HepG2 (cell line): ENCODE results near the gene TSPAN12. TPM values are rescaled to one million over a fixed set of nuclear protein-coding genes. Genes with fewer than 3 reads are reported as not detected.

Experiments used
- ATAC-seq: fragments of 200-7000 bp; cut with Tn5 transposase; 3 replicates; pipeline ENCODE4 v1.9.1; 2020; ENCODE audit warnings: mild to moderate bottlenecking, moderate library complexity
- BruUV-seq: library from RNA; stranded (reverse); fragments of 400-500 nt; replicated peaks from 2 replicates; lab custom pipeline; 2021; lab: Mats Ljungman, UMichigan
- CTCF ChIA-PET: fragments of 300-600 bp; formaldehyde crosslinking; extraction: SDS; loops from one replicate; lab custom pipeline; 2021; ENCODE audit warnings: low total read pairs, inconsistent platforms, low intra/inter-chr PET ratio; lab: Yijun Ruan, JAX
- POLR2A ChIA-PET: fragments of 350-600 bp; sonication (Branson Sonifier 250); formaldehyde crosslinking; loops from one replicate; lab custom pipeline; 2020; ENCODE audit warnings: antibody characterized with exemption, inconsistent platforms; lab: Yijun Ruan, JAX
- DNase-seq: peaks from one replicate; pipeline ENCODE4 v3.0.0-alpha.2; 2015; ENCODE audit warnings: low spot score
- FAIRE-seq: peaks from 3 replicates; lab custom pipeline; 2011; peaks lifted over from hg19 to GRCh38; lab: Jason Lieb, UNC
- H2AFZ ChIP-seq: one replicate; pipeline ENCODE4 v1.6.1; 2011; ENCODE audit warnings: low read length, inconsistent platforms
- H3K27ac ChIP-seq: fragments of 300-600 bp; 3 replicates; pipeline ENCODE4 v1.8.0; 2011; ENCODE audit warnings: mixed run types, mild to moderate bottlenecking, mixed read lengths, low read length, inconsistent platforms; ENCODE audit not compliant: insufficient read depth; ENCODE audit errors: extremely low read length
- H3K27me3 ChIP-seq, 2 experiments: fragments of 200-600 bp in 1 of 2; 2 replicates in 1 of 2; 3 replicates in 1 of 2; pipeline versions ENCODE4 v1.6.0 to v1.8.0; 2011; ENCODE audit warnings: low read length in 2 of 2, mild to moderate bottlenecking in 2 of 2, moderate library complexity in 2 of 2, inconsistent platforms in 1 of 2; ENCODE audit not compliant: insufficient read depth in 2 of 2, control insufficient read depth in 1 of 2
- H3K36me3 ChIP-seq, 2 experiments: fragments of 200-600 bp in 1 of 2; replicated peaks in 1 of 2; 2 replicates in 1 of 2; 3 replicates in 1 of 2; pipeline versions ENCODE4 v1.5.1 to v1.8.0; 2011; ENCODE audit warnings: low read length in 2 of 2, inconsistent platforms in 1 of 2; ENCODE audit not compliant: insufficient read depth in 2 of 2, control insufficient read depth in 1 of 2
- H3K4me1 ChIP-seq: 2 replicates; pipeline ENCODE4 v1.5.1; 2012; ENCODE audit warnings: low read length, inconsistent platforms; ENCODE audit not compliant: insufficient read depth
- H3K4me2 ChIP-seq: 2 replicates; pipeline ENCODE4 v1.6.0; 2011; ENCODE audit warnings: low read depth, low read length, inconsistent platforms
- H3K4me3 ChIP-seq, 3 experiments: fragments of 200-600 bp in 1 of 3; sonication (generic), shearing (Covaris generic) in 1 of 3; replicated peaks in 1 of 3; 2 replicates each; pipeline ENCODE4 v1.5.1; 2011 to 2016; ENCODE audit warnings: low read length in 3 of 3, inconsistent platforms in 2 of 3, low read depth in 2 of 3, mild to moderate bottlenecking in 2 of 3, control low read depth in 1 of 3, mixed read lengths in 1 of 3; ENCODE audit not compliant: insufficient read depth in 1 of 3
- H3K79me2 ChIP-seq: one replicate; pipeline ENCODE4 v1.6.1; 2011; ENCODE audit warnings: low read length, inconsistent platforms; ENCODE audit not compliant: insufficient read depth
- H3K9ac ChIP-seq: 2 replicates; pipeline ENCODE4 v1.6.0; 2011; ENCODE audit warnings: mild to moderate bottlenecking, low read depth, low read length, inconsistent platforms; ENCODE audit not compliant: insufficient read depth
- H3K9me3 ChIP-seq: 2 replicates; pipeline ENCODE4 v1.5.1; 2012; ENCODE audit warnings: mild to moderate bottlenecking, low read length
- H4K20me1 ChIP-seq: 2 replicates; pipeline ENCODE4 v1.6.0; 2011; ENCODE audit warnings: inconsistent platforms, mild to moderate bottlenecking, low read length, moderate library complexity; ENCODE audit not compliant: insufficient read depth
- CERS6 ChIP-seq: sonication (generic); formaldehyde crosslinking; IDR thresholded peaks from 2 replicates; pipeline ENCODE4 v1.5.0; 2020; ENCODE audit warnings: missing genetic modification reagents
- CHCHD3 ChIP-seq: sonication (generic); formaldehyde crosslinking; IDR thresholded peaks from 2 replicates; pipeline ENCODE4 v1.8.0; 2022; ENCODE audit warnings: mild to moderate bottlenecking, missing genetic modification reagents, moderate library complexity
- FOXA3 ChIP-seq: IDR thresholded peaks from 2 replicates; pipeline ENCODE4 v1.6.1; 2016; ENCODE audit warnings: missing genetic modification reagents, missing compliant biosample characterization
- IRF1 ChIP-seq: sonication (generic); formaldehyde crosslinking; IDR thresholded peaks from 2 replicates; pipeline ENCODE4 v1.4.0; 2020; ENCODE audit warnings: low read depth, mild to moderate bottlenecking, missing genetic modification reagents
- NR2F1 ChIP-seq, 2 experiments: fragments of 450-650 bp in 1 of 2; formaldehyde crosslinking in 1 of 2; IDR thresholded peaks; 2 replicates each; pipeline versions ENCODE4 v1.5.0 to v1.6.1; 2016 to 2020; ENCODE audit warnings: mild to moderate bottlenecking in 1 of 2, missing compliant biosample characterization in 1 of 2, missing genetic modification reagents in 1 of 2, moderate library complexity in 1 of 2
- STAT5B ChIP-seq: sonication (generic); formaldehyde crosslinking; IDR thresholded peaks from 2 replicates; pipeline ENCODE4 v1.4.0; 2020; ENCODE audit warnings: missing genetic modification reagents
- TRAFD1 ChIP-seq: sonication (generic); formaldehyde crosslinking; IDR thresholded peaks from 2 replicates; pipeline ENCODE4 v1.5.1; 2020; ENCODE audit warnings: missing genetic modification reagents, mild to moderate bottlenecking, borderline replicate concordance
- ZNF253 ChIP-seq: sonication (generic); formaldehyde crosslinking; IDR thresholded peaks from 2 replicates; pipeline ENCODE4 v1.8.0; 2022; ENCODE audit warnings: mild to moderate bottlenecking, missing genetic modification reagents, borderline replicate concordance
- ZNF256 ChIP-seq: sonication (generic); formaldehyde crosslinking; conservative IDR thresholded peaks from 2 replicates; pipeline ENCODE4 v1.4.0; 2020; ENCODE audit warnings: missing genetic modification reagents
- ZNF691 ChIP-seq: sonication (generic); formaldehyde crosslinking; IDR thresholded peaks from 2 replicates; pipeline ENCODE4 v1.4.0; 2020; ENCODE audit warnings: missing genetic modification reagents, low read depth, mild to moderate bottlenecking, borderline replicate concordance
- ZNF740 ChIP-seq: sonication (generic); formaldehyde crosslinking; IDR thresholded peaks from 2 replicates; pipeline ENCODE4 v1.4.0; 2020; ENCODE audit warnings: missing genetic modification reagents
- ZNF772 ChIP-seq: sonication (generic); formaldehyde crosslinking; IDR thresholded peaks from 2 replicates; pipeline ENCODE4 v1.5.0; 2020; ENCODE audit warnings: mild to moderate bottlenecking, missing genetic modification reagents
- WGBS: methylation state at CpG from one replicate; pipeline ENCODE4 v1.1.6; 2017; ENCODE audit warnings: low lambda C conversion rate; 5-methylcytosine and 5-hydroxymethylcytosine counted together
- in situ Hi-C: cut with HindIII; loops from 2 replicates; pipeline ENCODE4 v1.10.0; 2017; ENCODE audit warnings: low pct_unique_long_range_greater_than_20kb; ENCODE audit not compliant: extremely low pct_ligation_motif_present
- intact Hi-C: fragments of 100-400 bp; cut with micrococcal nuclease; formaldehyde crosslinking; loops from one replicate; pipeline ENCODE4 v1.10.0; 2022; ENCODE audit not compliant: unreplicated experiment
- polyA plus RNA-seq, 8 experiments: library from polyadenylated mRNA; depleted of rRNA in 3 of 8; stranded (reverse) in 7 of 8; unstranded in 1 of 8; fragments of >200 nt; fragmentation: Illumina TruSeq in 4 of 8; extraction: Trizol in 4 of 8; gene quantifications; 2 replicates each; pipeline versions ENCODE4 v1.2.1 to v1.2.3, GENCODE V29; 2011 to 2016; ENCODE audit warnings: low read depth in 4 of 8, missing spikeins in 1 of 8, mixed read lengths in 1 of 8; ENCODE audit not compliant: insufficient read depth in 1 of 8
- total RNA-seq, 5 experiments: library from RNA; depleted of rRNA; stranded (reverse); fragments of >200 nt; fragmentation: Illumina TruSeq; extraction: Trizol; gene quantifications; 2 replicates each; pipeline ENCODE4 v1.2.3, GENCODE V29; 2016; ENCODE audit warnings: low read depth in 1 of 5

TSPAN12 gene
- total and polyA plus RNA-seq, 2 of the 13 experiments (the other 11 are each of a cell fraction or from before 2014, with no cell fraction given): 0.48 to 0.95 TPM

GRCh38 chr7:120837599-120837998 is 20.3 kb downstream of the TSPAN12 start:
- H3K27me3 ChIP-seq: no peaks in the 10 kb centered on the region
- no peaks in the 10 kb centered on the region for H4K20me1 ChIP-seq
- H3K4me3 ChIP-seq: no peak overlapping the region
- FAIRE-seq (no peak), ATAC-seq (no peak), DNase-seq (no peak)
- H3K4me2 ChIP-seq: no peak overlapping the region
- CTCF ChIA-PET: no interaction called here
- POLR2A ChIA-PET: no interaction called here
- H3K9ac ChIP-seq: no peak overlapping the region
- H3K79me2 ChIP-seq: no peaks in the 10 kb centered on the region
- H2AFZ ChIP-seq: no peak overlapping the region
- intact Hi-C loops (no loop called here), in situ Hi-C loops (no loop called here)
- TF ChIP-seq ZNF691 (CRISPR knock-in tag): no peak
- no peak for TF ChIP-seq ZNF772
- no peak for TF ChIP-seq IRF1 (CRISPR knock-in tag)
- WGBS: 36% methylated on average over 4 of the region's 4 CpGs
- no TSS peak for BruUV-seq
- H3K9me3 ChIP-seq: no peaks in the 10 kb centered on the region
- H3K27ac ChIP-seq: no peak overlapping the region
- no peaks in the 10 kb centered on the region for H3K36me3 ChIP-seq
- peaks cover 8% of the 10 kb centered on the region; the same call in 1 of the 2 replicates for H3K4me1 ChIP-seq

GRCh38 chr7:120836556-120837115 is 21.3 kb downstream of the TSPAN12 start:
- Histone ChIP-seq H3K4me1 (no peaks in the 10 kb centered on the region), H3K79me2 (no peaks in the 10 kb centered on the region), H3K9ac (no peak overlapping the region), H3K4me3 (no peak overlapping the region), H2AFZ (no peak overlapping the region), H3K27ac (no peak overlapping the region), H4K20me1 (no peaks in the 10 kb centered on the region), H3K4me2 (no peak overlapping the region), H3K27me3 (no peaks in the 10 kb centered on the region), H3K36me3 (no peaks in the 10 kb centered on the region), H3K9me3 (no peaks in the 10 kb centered on the region)
- ChIA-PET POLR2A (no interaction called here), CTCF (no interaction called here)
- in situ Hi-C loops: no loop called here
- intact Hi-C loops: no loop called here
- FAIRE-seq: no peak
- DNase-seq: no peak
- BruUV-seq: no TSS peak
- 43% methylated on average over 1 of the region's 1 CpG for WGBS
- ATAC-seq: no peak
- TF ChIP-seq ZNF256 (CRISPR knock-in tag) (no peak), STAT5B (CRISPR knock-in tag) (no peak), TRAFD1 (CRISPR knock-in tag) (no peak), NR2F1 (CRISPR knock-in tag; IDR thresholded peaks at IDR 0.05) (no peak), CHCHD3 (CRISPR knock-in tag) (no peak), ZNF740 (CRISPR knock-in tag) (no peak), ZNF253 (CRISPR knock-in tag) (no peak), FOXA3 (no peak), CERS6 (CRISPR knock-in tag) (no peak)
